OCI-LY3 (cell line): ENCODE data around the gene SLX4.

ENCODE experiments used
- H2AFZ ChIP-seq: fragments of 200-600, 300-600 bp; shearing (Covaris generic); 2 replicates; pipeline ENCODE4 v1.6.0; 2014; ENCODE audit warnings: antibody characterized with exemption, low read depth, low read length
- H3K27ac ChIP-seq: fragments of 200-600, 300-600 bp; sonication (generic); 2 replicates; pipeline ENCODE4 v1.5.1; 2014; ENCODE audit warnings: mild to moderate bottlenecking, low read length, moderate library complexity, mixed read lengths
- H3K27me3 ChIP-seq: fragments of 200-600, 300-600 bp; sonication (generic); 2 replicates; pipeline ENCODE4 v1.6.1; 2014; ENCODE audit warnings: low read depth, low read length, mixed read lengths
- H3K36me3 ChIP-seq: fragments of 200-600, 300-600 bp; sonication (generic); replicated peaks from 2 replicates; pipeline ENCODE3; 2014; ENCODE audit warnings: low read depth, low read length, mixed read lengths
- H3K4me1 ChIP-seq: fragments of 300-600, 200-600 bp; sonication (generic); 2 replicates; pipeline ENCODE4 v1.6.1; 2014; ENCODE audit warnings: low read length, mixed read lengths
- H3K4me2 ChIP-seq: fragments of 200-600, 300-600 bp; sonication (generic); 2 replicates; pipeline ENCODE4 v1.6.1; 2014; ENCODE audit warnings: low read length, mixed read lengths
- H3K4me3 ChIP-seq: fragments of 300-600, 200-600 bp; sonication (generic); 2 replicates; pipeline ENCODE4 v1.5.1; 2014; ENCODE audit warnings: antibody characterized with exemption, mild to moderate bottlenecking, low read length, moderate library complexity
- H3K79me2 ChIP-seq: fragments of 300-600, 200-600 bp; shearing (Covaris generic); 2 replicates; pipeline ENCODE4 v1.6.1; 2014; ENCODE audit warnings: mild to moderate bottlenecking, low read length, mixed read lengths
- H3K9ac ChIP-seq: fragments of 300-600, 200-600 bp; shearing (Covaris generic); 2 replicates; pipeline ENCODE4 v1.6.0; 2014; ENCODE audit warnings: mild to moderate bottlenecking, low read length, moderate library complexity
- H3K9me3 ChIP-seq: fragments of 200-600, 300-600 bp; shearing (Covaris generic); 2 replicates; pipeline ENCODE4 v1.6.1; 2014; ENCODE audit warnings: low read length, mixed read lengths; ENCODE audit not compliant: insufficient read depth
- H4K20me1 ChIP-seq: fragments of 200-600, 300-600 bp; sonication (generic); 2 replicates; pipeline ENCODE4 v1.6.1; 2016; ENCODE audit warnings: low read length, mixed read lengths; ENCODE audit not compliant: insufficient read depth
- CTCF ChIP-seq: fragments of 200-600, 300-600 bp; sonication (generic); IDR thresholded peaks from 2 replicates; pipeline ENCODE4 v1.5.1; 2014; ENCODE audit warnings: antibody characterized with exemption, low read length, low read depth
- EZH2phosphoT487 ChIP-seq: fragments of 200-600 bp; shearing (Covaris generic); IDR thresholded peaks from 2 replicates; pipeline ENCODE4 v1.6.1; 2018; ENCODE audit warnings: antibody characterized with exemption, mixed run types, low read depth

SLX4 gene

GRCh38 chr16:3597676-3598075 is 13.7 kb downstream of the SLX4 start:
- H4K20me1 ChIP-seq, result no peaks in the 10 kb centered on the region
- H3K4me1 ChIP-seq, result no peaks in the 10 kb centered on the region
- no peak overlapping the region for H3K4me3 ChIP-seq
- H3K79me2 ChIP-seq, result no peaks in the 10 kb centered on the region
- H3K9me3 ChIP-seq, result 0 out of 2 replicates have a peak, but pooled peaks cover 4% of the 10 kb centered on the region
- TF ChIP-seq CTCF (no peak), EZH2phosphoT487 (no peak)
- peaks cover 23% of the 10 kb centered on the region for H3K36me3 ChIP-seq
- no peak overlapping the region for H3K27ac ChIP-seq
- H2AFZ ChIP-seq, result no peak overlapping the region
- no peaks in the 10 kb centered on the region for H3K27me3 ChIP-seq
- H3K9ac ChIP-seq, result no peak overlapping the region
- no peak overlapping the region for H3K4me2 ChIP-seq

- Histone ChIP-seq H3K36me3 (peaks cover 23% of the 10 kb centered on the region), H3K9me3 (0 out of 2 replicates have a peak, but pooled peaks cover 4% of the 10 kb centered on the region), H4K20me1 (no peaks in the 10 kb centered on the region), H3K4me1 (no peaks in the 10 kb centered on the region), H3K79me2 (no peaks in the 10 kb centered on the region), H3K4me2 (no peak overlapping the region), H3K27me3 (no peaks in the 10 kb centered on the region), H3K4me3 (no peak overlapping the region), H2AFZ (no peak overlapping the region), H3K27ac (no peak overlapping the region), H3K9ac (no peak overlapping the region)
- TF ChIP-seq CTCF, result no peak
Observed at GRCh38 chr16:3597226-3597625, 14.2 kb downstream of the SLX4 start.

- Histone ChIP-seq H3K9me3 (0 out of 2 replicates have a peak, but pooled peaks cover 4% of the 10 kb centered on the region), H2AFZ (no peak overlapping the region), H3K4me2 (no peak overlapping the region), H3K79me2 (no peaks in the 10 kb centered on the region), H3K27ac (no peak overlapping the region), H3K4me1 (no peaks in the 10 kb centered on the region), H3K4me3 (no peak overlapping the region), H3K36me3 (peaks cover 18% of the 10 kb centered on the region), H4K20me1 (no peaks in the 10 kb centered on the region), H3K9ac (no peak overlapping the region), H3K27me3 (no peaks in the 10 kb centered on the region)
- no peak for TF ChIP-seq CTCF
- TF ChIP-seq EZH2phosphoT487, result no peak
Observed at GRCh38 chr16:3596101-3596861, 15.1 kb downstream of the SLX4 start.

GRCh38 chr16:3595521-3596021 is 15.8 kb downstream of the SLX4 start:
- no peaks in the 10 kb centered on the region for H3K79me2 ChIP-seq
- H3K27ac ChIP-seq, result no peak overlapping the region
- no peaks in the 10 kb centered on the region for H4K20me1 ChIP-seq
- H2AFZ ChIP-seq, result no peak overlapping the region
- H3K36me3 ChIP-seq, result peaks cover 12% of the 10 kb centered on the region
- H3K9ac ChIP-seq, result no peak overlapping the region
- H3K4me1 ChIP-seq, result no peaks in the 10 kb centered on the region
- 0 out of 2 replicates have a peak, but pooled peaks cover 4% of the 10 kb centered on the region for H3K9me3 ChIP-seq
- H3K27me3 ChIP-seq, result no peaks in the 10 kb centered on the region
- no peak overlapping the region for H3K4me3 ChIP-seq
- H3K4me2 ChIP-seq, result no peak overlapping the region
- TF ChIP-seq CTCF (no peak), EZH2phosphoT487 (no peak)
